HCT116 (cell line): ENCODE results near the gene GNAT2. TPM values are rescaled to one million over a fixed set of nuclear protein-coding genes. Genes with fewer than 3 reads are reported as not detected.

ENCODE experiments used
- ATAC-seq: fragments of 200-7000 bp; cut with Tn5 transposase; 2 replicates; pipeline ENCODE4 v1.9.1; 2020; ENCODE audit warnings: mild to moderate bottlenecking, moderate library complexity
- BruUV-seq: library from RNA; stranded (reverse); fragments of 400-500 nt; replicated peaks from 2 replicates; lab custom pipeline; 2021; lab: Mats Ljungman, UMichigan
- CTCF ChIA-PET: fragments of 300-600 bp; sonication (Branson Sonifier 250); formaldehyde crosslinking; loops from one replicate; lab custom pipeline; 2021; ENCODE audit warnings: antibody characterized with exemption; lab: Charles Lee
- POLR2A ChIA-PET: fragments of 300-600, 350-600 bp; sonication (Branson Sonifier 250); formaldehyde crosslinking; loops from one replicate; lab custom pipeline; 2021; ENCODE audit warnings: antibody characterized with exemption; lab: Charles Lee
- RAD21 ChIA-PET, 2 experiments: fragments of 300-600 bp; sonication (Branson Sonifier 250); formaldehyde crosslinking; loops; one replicate each; lab custom pipeline; 2023; ENCODE audit warnings: low total read pairs in 2 of 2; ENCODE audit not compliant: uncharacterized antibody in 2 of 2, unreplicated experiment in 2 of 2, low non-redundant PET in 1 of 2; lab: Charles Lee
- DNase-seq: peaks from one replicate; pipeline ENCODE4 v3.0.0-alpha.2; 2010; ENCODE audit warnings: low read depth, low spot score
- H2AFZ ChIP-seq: fragments of 200-600 bp; shearing (Covaris generic), sonication (generic); 2 replicates; pipeline ENCODE4 v1.6.1; 2017; ENCODE audit warnings: low read depth, mixed run types, mixed read lengths, antibody characterized with exemption, low read length; ENCODE audit not compliant: poor library complexity, severe bottlenecking
- H3K27ac ChIP-seq: 2 replicates; pipeline ENCODE4 v1.5.1; 2012; ENCODE audit warnings: low read depth, low read length
- H3K27me3 ChIP-seq: fragments of 200-600 bp; sonication (generic); 2 replicates; pipeline ENCODE4 v1.6.1; 2016; ENCODE audit warnings: mixed run types, low read length, mixed read lengths; ENCODE audit not compliant: insufficient read depth
- H3K36me3 ChIP-seq, 2 experiments: fragments of 200-500 bp in 1 of 2; fragments of 200-600 bp in 1 of 2; sonication (Bioruptor generic) in 1 of 2; sonication (generic) in 1 of 2; 2 replicates each; pipeline versions ENCODE4 v1.5.1 to v1.6.1; 2014 to 2016; ENCODE audit warnings: low read length in 2 of 2, inconsistent platforms in 1 of 2, mixed read lengths in 1 of 2, mixed run types in 1 of 2; ENCODE audit not compliant: insufficient read depth in 2 of 2, control insufficient read depth in 1 of 2
- H3K4me1 ChIP-seq, 2 experiments: fragments of 200-600 bp in 1 of 2; sonication (generic) in 1 of 2; 2 replicates each; pipeline versions ENCODE4 v1.5.1 to v1.6.1; 2012 to 2017; ENCODE audit warnings: low read length in 2 of 2, inconsistent platforms in 1 of 2, mild to moderate bottlenecking in 1 of 2, mixed read lengths in 1 of 2, mixed run types in 1 of 2, moderate library complexity in 1 of 2; ENCODE audit not compliant: insufficient read depth in 2 of 2, control insufficient read depth in 1 of 2
- H3K4me2 ChIP-seq: fragments of 200-600 bp; sonication (generic); 2 replicates; pipeline ENCODE4 v1.6.1; 2017; ENCODE audit warnings: mixed run types, low read length, mixed read lengths
- H3K4me3 ChIP-seq, 2 experiments: fragments of 200-600 bp in 1 of 2; sonication (generic) in 1 of 2; replicated peaks in 1 of 2; 2 replicates each; pipeline ENCODE4 v1.5.1; 2011 to 2016; ENCODE audit warnings: low read length in 2 of 2, control low read depth in 1 of 2, low read depth in 1 of 2, mild to moderate bottlenecking in 1 of 2, mixed read lengths in 1 of 2, mixed run types in 1 of 2
- H3K79me2 ChIP-seq: fragments of 200-600 bp; sonication (generic); 2 replicates; pipeline ENCODE4 v1.6.1; 2017; ENCODE audit warnings: mild to moderate bottlenecking, mixed run types, low read length, moderate library complexity, mixed read lengths; ENCODE audit not compliant: insufficient read depth
- H3K9ac ChIP-seq: fragments of 200-600 bp; sonication (generic); 2 replicates; pipeline ENCODE4 v1.6.1; 2016; ENCODE audit warnings: low read length, mixed read lengths
- H3K9me2 ChIP-seq: fragments of 200-600 bp; sonication (generic), shearing (Covaris generic); 2 replicates; pipeline ENCODE4 v1.6.1; 2017; ENCODE audit warnings: mixed run types, mild to moderate bottlenecking, moderate library complexity; ENCODE audit not compliant: insufficient read depth
- H3K9me3 ChIP-seq, 2 experiments: fragments of 200-500 bp in 1 of 2; fragments of 200-600 bp in 1 of 2; sonication (Bioruptor generic) in 1 of 2; sonication (generic) in 1 of 2; 2 replicates each; pipeline ENCODE4 v1.6.1; 2014 to 2017; ENCODE audit warnings: low read length in 2 of 2, mixed read lengths in 2 of 2, inconsistent platforms in 1 of 2, low read depth in 1 of 2, mild to moderate bottlenecking in 1 of 2, mixed run types in 1 of 2, moderate library complexity in 1 of 2; ENCODE audit not compliant: control insufficient read depth in 1 of 2, insufficient read depth in 1 of 2
- H4K20me1 ChIP-seq: fragments of 200-600 bp; sonication (generic), shearing (Covaris generic); 2 replicates; pipeline ENCODE4 v1.6.1; 2017; ENCODE audit warnings: mixed run types, mild to moderate bottlenecking, moderate library complexity; ENCODE audit not compliant: insufficient read depth
- POLR2AphosphoS5 ChIP-seq: IDR thresholded peaks from 2 replicates; pipeline ENCODE4 v1.6.1; 2011; ENCODE audit warnings: mild to moderate bottlenecking, low read depth, low read length, moderate library complexity
- SP1 ChIP-seq: IDR thresholded peaks from 2 replicates; pipeline ENCODE4 v1.6.1; 2012; ENCODE audit warnings: low read depth
- ZNF274 ChIP-seq: fragments of 200-500 bp; sonication (Bioruptor generic); IDR thresholded peaks from 2 replicates; pipeline ENCODE4 v1.6.1; 2014; ENCODE audit warnings: mild to moderate bottlenecking, low read depth, low read length, inconsistent platforms
- intact Hi-C: fragments of 100-400 bp; cut with micrococcal nuclease; formaldehyde crosslinking; loops from 2 replicates; pipeline ENCODE4 v1.10.0; 2022
- total RNA-seq: library from RNA; stranded (reverse); gene quantifications from one replicate; pipeline ENCODE4 v1.2.1, GENCODE V29; 2021; ENCODE audit not compliant: unreplicated experiment
- TF ChIP-seq, protein P1 (sequence below): IDR thresholded peaks from 2 replicates; pipeline ENCODE4 v1.6.1; 2011; ENCODE audit warnings: mild to moderate bottlenecking, low read length, moderate library complexity; ENCODE audit not compliant: insufficient replicate concordance; ENCODE audit errors: extremely low read depth

GNAT2 gene
- total RNA-seq, 1 experiment from 2014 or later, result 0.76 TPM

DNA sequence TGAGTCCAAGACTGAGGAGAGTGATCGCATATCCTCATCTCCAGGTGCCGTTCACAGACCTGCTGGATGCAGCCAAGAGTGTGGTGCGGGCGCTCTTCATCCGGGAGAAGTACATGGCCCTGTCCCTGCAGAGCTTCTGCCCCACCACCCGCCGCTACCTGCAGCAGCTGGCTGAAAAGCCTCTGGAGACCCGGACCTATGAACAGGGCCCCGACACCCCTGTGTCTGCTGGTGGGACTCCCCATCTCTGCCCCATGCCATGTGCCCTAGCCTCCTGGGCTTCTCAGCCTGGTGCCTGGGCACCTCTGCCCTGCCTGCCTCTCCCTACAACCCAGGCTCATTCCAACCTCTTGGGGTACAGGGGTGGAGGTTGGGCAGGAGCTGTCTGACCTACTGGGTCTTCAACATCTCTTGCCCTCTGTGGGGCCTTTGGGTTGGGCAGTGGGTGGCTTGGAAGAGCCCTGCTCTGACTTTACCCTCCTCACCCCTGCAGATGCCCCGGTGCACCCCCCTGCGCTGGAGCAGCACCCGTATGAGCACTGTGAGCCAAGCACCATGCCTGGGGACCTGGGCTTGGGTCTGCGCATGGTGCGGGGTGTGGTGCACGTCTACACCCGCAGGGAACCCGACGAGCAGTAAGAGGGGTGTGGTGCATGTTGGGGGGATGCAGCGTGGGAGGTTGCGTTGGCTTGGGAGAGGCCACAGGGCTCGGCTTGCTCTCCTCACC, 7.4 kb upstream of the GNAT2 start:
- no peak for DNase-seq
- Histone ChIP-seq H3K4me2 (no peak overlapping the region), H3K4me3 (no peak overlapping the region), H3K79me2 (peaks cover 30% of the 10 kb centered on the region), H2AFZ (no peak overlapping the region), H3K9me2 (no peaks in the 10 kb centered on the region), H3K9me3 (no peaks in the 10 kb centered on the region), H4K20me1 (no peaks in the 10 kb centered on the region), H3K4me1 (peaks cover 8 to 10% of the 10 kb centered on the region in 2 experiments; a peak in 2 of 4 replicates), H3K36me3 (peaks cover 6 to 20% of the 10 kb centered on the region in 2 experiments; a peak in 3 of 4 replicates), H3K27me3 (no peaks in the 10 kb centered on the region), H3K27ac (no peak overlapping the region), H3K9ac (no peak overlapping the region)
- no peak for ATAC-seq
- TF ChIP-seq, protein P1, sequence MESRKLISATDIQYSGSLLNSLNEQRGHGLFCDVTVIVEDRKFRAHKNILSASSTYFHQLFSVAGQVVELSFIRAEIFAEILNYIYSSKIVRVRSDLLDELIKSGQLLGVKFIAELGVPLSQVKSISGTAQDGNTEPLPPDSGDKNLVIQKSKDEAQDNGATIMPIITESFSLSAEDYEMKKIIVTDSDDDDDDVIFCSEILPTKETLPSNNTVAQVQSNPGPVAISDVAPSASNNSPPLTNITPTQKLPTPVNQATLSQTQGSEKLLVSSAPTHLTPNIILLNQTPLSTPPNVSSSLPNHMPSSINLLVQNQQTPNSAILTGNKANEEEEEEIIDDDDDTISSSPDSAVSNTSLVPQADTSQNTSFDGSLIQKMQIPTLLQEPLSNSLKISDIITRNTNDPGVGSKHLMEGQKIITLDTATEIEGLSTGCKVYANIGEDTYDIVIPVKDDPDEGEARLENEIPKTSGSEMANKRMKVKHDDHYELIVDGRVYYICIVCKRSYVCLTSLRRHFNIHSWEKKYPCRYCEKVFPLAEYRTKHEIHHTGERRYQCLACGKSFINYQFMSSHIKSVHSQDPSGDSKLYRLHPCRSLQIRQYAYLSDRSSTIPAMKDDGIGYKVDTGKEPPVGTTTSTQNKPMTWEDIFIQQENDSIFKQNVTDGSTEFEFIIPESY, result no peak
- no peak for TF ChIP-seq POLR2AphosphoS5
- no peak for TF ChIP-seq ZNF274
- no peak for TF ChIP-seq SP1
- POLR2A ChIA-PET, result no interaction called here
- intact Hi-C loops, result no loop called here
- RAD21 ChIA-PET, result no interaction called here
- CTCF ChIA-PET, result interaction anchor here (1.0 to 1.8 kb wide), 2 partner anchors 13 to 78 kb away, joined by 3 to 5 read pairs; partner anchors contain the start of gene GNAI3
- no TSS peak for BruUV-seq
